Measurements from ENCODE around the gene ZNF816.
"Not testable (repeated sequence)": the region's sequence is repeated elsewhere in the genome, so short reads cannot be mapped to it uniquely, and the experiment has no call there.

Gene ZNF816

GRCh38 chr19:52962394-52963246 lies at the start of gene ZNF816:
Gene ZNF816 (minus strand): TSS chr19:52962881. CDS start chr19:52956089, 6,792 bp downstream.
- peak; percentile 98 to 99 for DNase-seq (ENCODE audit: low read depth in 1 of 2, low spot score in 1 of 2)

- no peak for DNase-seq (ENCODE audit: low read depth in 1 of 2, low spot score in 1 of 2)
These were observed 49.3 kb upstream of the ZNF816 start for GRCh38 chr19:53012006-53012405.

DNA sequence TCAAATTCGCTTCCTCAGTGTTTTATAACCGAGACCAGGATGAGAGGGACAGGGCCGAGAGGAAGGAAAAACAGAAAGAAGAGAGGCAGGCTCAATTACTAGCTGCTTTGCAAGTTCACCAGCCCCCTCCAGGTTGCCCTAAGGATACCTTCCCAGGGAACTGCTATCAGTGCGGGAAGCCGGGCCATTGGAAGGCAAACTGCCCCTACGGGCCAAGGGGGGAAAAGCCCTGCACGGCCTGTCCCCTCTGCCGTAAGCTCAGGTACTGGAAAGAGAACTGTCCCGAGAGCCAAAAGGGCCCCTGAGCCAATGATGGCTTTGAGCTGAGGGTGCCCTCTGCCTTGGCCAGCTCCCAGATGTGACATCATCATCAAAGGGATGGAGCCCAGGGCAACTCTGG lies 47.8 kb upstream of the ZNF816 start:
- DNase-seq (ENCODE audit: low read depth in 1 of 2, low spot score in 1 of 2), result no peak

- DNase-seq (ENCODE audit: low read depth in 1 of 2, low spot score in 1 of 2), result no peak
These were observed 45.5 kb upstream of the ZNF816 start for GRCh38 chr19:53008061-53008778.

- DNase-seq (ENCODE audit: low read depth in 1 of 2, low spot score in 1 of 2), result no peak
These were observed 44.9 kb upstream of the ZNF816 start for GRCh38 chr19:53007606-53008005.

DNA sequence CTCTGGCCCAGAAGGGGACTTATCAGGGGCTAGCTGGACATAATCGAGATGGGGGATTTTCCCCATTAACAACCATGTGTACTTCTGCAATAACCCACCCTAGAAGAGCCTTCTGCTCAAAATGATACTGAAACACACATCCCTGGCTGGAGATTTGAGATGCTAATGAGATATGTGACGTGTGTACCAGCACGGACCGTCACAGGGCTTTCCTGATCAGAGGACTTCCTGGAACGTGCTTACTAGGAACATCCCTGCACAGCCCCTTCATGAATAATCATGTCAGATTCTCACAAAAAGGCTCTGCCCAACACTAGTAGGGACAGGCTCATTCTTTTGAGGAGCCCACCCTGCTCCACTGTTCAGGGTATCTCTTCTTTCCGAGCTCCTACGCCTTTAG lies 44.5 kb upstream of the ZNF816 start:
- DNase-seq (ENCODE audit: low read depth in 1 of 2, low spot score in 1 of 2), result no peak

DNA sequence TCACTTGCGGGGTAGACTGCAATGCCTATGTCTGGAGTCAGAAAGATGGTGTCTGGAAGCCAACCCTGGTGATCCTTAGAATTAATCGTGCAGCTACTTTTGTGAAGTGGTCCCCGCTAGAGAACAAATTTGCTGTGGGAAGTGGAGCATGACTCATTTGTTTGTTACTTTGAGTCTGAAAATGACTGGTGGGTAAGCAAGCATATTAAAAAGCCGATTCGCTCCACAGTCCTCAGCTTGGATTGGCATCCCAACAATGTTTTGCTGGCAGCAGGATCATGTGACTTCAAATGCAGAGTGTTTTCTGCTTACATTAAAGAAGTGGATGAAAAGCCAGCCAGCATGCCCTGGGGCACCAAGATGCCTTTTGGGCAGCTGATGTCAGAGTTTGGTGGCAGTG lies 41.6 kb upstream of the ZNF816 start:
- DNase-seq (ENCODE audit: low read depth in 1 of 2, low spot score in 1 of 2), result no peak

DNA sequence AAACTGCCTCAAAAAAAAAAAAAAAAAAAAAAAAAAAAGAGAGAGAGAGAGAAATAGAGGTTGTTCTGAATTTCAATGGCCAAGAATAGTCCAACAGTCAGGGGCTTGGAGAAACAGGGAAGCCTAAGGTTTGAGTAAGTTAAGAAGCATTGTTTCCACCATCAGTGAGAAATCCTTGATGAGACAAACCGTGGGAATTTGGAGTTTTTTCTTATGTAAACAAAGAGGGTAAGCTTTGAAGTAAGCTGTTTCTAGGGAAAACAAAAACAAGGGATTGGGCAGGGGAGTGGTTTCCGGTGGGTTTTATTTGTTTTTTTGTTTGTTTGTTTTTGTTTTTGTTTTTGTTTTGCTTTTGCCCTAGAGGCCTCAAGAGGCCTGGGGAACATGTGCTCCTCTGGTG lies 39.8 kb upstream of the ZNF816 start:
- DNase-seq (ENCODE audit: low read depth in 1 of 2, low spot score in 1 of 2), result no peak

GRCh38 chr19:52997975-52998374 lies 35.3 kb upstream of the ZNF816 start:
- DNase-seq (ENCODE audit: low read depth in 1 of 2, low spot score in 1 of 2), result no peak

DNA sequence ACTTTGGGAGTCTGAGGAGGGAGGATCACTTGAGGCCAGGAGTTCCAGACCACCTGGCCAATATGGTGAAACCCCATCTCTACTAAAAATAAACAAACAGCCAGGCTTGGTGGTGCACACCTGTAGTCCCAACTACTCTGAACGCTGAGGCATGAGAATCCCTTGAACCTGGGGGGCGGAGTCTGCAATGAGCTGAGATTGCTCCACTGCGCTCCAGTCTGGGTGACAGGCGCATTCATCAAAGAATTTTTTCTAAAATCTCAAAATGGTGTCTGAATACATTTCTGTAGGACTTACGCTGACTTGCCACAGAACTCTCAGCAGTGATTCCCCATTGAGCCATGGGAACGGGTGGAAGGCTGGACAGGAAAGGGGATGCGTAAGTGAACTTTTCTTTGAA lies 33.0 kb upstream of the ZNF816 start:
- no peak for DNase-seq (ENCODE audit: low read depth in 1 of 2, low spot score in 1 of 2)

- DNase-seq (ENCODE audit: low read depth in 1 of 2, low spot score in 1 of 2), result peak; percentile 55 to 65
These were observed 30.9 kb upstream of the ZNF816 start for GRCh38 chr19:52993342-52994178.

- DNase-seq (ENCODE audit: low read depth in 1 of 2, low spot score in 1 of 2), result no peak
These were observed 29.7 kb upstream of the ZNF816 start for GRCh38 chr19:52992109-52993004.

DNA sequence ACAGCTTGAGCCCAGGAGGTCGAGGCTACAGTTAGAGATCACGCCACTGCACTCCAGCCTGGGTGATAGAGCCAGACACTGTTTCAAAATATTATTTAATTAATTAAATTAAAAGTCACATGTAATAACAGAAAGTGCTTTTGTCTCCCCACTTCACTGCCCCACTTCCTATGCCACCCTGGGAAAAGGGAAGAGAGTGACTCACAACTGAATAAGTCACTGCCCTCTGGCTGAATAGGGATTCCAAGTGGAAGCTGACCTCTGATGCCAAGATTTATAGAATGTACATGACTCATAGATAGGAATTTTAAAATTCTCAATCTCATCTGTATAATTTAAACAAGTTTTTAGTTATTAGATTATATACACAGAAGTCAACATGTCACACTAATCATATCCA lies 28.8 kb upstream of the ZNF816 start:
- DNase-seq (ENCODE audit: low read depth in 1 of 2, low spot score in 1 of 2), result no peak

DNA sequence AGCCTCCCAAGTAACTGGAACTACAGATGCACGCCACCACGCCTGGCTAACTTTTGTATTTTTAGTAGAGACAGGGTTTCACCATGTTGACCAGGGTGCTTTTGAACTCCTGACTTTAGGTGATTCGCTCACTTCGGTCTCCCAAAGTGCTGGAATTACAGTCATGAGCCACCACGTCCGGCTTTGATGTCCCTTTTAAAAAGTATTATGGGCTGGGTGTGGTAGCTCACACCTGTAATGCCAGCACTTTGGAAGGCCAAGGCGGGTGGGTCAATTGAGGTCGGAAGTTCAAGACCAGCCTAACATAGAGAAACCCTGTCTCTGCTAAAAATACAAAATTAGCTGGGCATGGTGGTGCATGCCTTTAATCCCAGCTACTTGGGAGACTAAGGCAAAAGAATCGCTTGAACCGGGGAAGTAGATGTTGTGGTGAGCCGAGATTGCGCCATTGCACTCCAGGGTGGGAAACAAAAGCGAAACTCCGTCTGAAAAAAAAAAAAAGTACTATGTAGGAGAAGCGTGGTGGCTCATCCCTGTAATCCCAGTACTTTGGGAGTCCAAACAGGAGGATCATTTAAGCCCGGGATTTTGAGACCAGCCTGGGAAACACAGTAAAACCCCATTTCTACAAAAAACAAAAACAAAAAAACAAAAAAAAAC lies 28.2 kb upstream of the ZNF816 start:
- DNase-seq (ENCODE audit: low read depth in 1 of 2, low spot score in 1 of 2), result no peak

GRCh38 chr19:52988506-52988905 lies 25.8 kb upstream of the ZNF816 start:
- no peak for DNase-seq (ENCODE audit: low read depth in 1 of 2, low spot score in 1 of 2)

- no peak for DNase-seq (ENCODE audit: low read depth in 1 of 2, low spot score in 1 of 2)
These were observed 24.5 kb upstream of the ZNF816 start for GRCh38 chr19:52987221-52987620.

DNA sequence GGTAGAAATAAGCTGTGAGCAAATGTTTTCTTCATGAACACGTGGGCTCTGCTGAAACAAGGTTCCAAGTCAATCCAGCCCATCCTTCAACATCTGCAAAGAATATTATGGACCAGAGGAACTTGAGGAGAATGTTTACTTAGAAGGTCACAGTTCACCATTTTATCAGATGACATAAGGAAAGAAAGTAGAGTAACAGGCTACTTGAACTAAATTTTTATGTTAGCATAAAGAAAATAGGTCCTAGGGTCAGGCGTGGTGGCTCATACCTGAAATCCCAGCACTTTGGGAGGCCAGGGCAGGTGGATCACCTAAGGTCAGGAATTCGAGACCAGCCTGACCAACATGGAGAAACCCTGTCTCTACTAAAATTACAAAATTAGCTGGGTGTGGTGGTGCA lies 20.5 kb upstream of the ZNF816 start:
- DNase-seq (ENCODE audit: low read depth in 1 of 2, low spot score in 1 of 2), result not testable (repeated sequence)

DNA sequence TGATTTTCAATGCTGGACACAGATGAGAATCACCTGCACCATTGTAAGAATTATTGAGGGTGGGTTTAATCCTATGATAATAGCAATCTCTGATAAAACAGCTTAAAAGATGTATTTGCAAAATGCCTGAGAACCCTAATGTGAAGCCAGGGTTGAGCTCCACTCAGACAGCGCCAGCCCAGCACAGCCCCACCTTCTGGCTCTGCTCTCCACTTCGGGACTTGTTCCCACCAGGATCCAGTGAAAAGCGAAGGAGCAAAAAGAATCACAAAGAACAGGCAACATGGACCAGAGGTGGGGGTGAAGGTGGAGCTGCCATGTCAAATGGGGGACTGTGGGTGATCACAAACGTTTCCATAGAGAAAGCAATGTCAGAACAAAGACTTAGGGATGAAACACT lies 18.6 kb upstream of the ZNF816 start:
- DNase-seq (ENCODE audit: low read depth in 1 of 2, low spot score in 1 of 2), result no peak

DNA sequence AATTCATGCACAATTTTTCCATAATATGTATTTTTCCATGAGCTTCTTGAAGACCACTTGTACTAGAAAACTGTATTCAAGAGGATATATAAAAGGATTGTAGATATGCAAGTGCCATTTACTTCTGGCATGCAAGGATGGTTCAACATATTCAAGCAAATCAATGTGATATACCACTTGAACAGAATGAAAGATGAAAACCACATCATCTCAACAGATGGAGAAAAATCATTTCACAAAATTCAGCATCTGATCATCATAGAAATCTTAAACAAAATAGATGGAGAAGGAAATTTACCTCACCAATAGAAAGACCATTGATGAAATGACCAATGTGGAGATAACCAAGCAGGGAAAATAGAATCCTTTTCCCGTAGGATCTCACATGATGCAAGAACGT lies 5.1 kb upstream of the ZNF816 start:
- no peak for DNase-seq (ENCODE audit: low read depth in 1 of 2, low spot score in 1 of 2)

DNA sequence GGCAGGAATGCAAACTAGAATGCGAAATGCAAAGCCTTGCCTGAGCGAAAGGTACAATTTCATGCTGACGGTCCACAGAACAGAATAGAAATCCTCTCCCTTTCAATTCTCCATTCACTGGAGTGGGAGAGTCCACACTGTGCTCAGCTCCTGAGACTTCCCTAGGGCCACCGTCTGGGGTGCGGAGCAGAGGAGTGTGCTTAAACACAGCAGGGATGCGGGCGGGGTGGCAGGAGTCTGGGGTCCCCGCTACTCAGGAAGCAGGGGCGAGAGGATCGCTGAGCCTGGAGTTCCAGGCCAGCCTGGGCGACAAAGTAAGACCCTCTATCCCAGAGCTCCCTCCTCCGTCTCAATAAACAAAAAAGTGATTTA lies 552 bp upstream of the ZNF816 start:
- DNase-seq (ENCODE audit: low read depth in 1 of 2, low spot score in 1 of 2), result peak in 1 of 2 donors; percentile 8
